Adrenal gland (tissue), 12 donors: ENCODE data around the gene CCDC124. TPM values are rescaled to one million over a fixed set of nuclear protein-coding genes. Genes with fewer than 3 reads are reported as not detected.

Experiments
- DNase-seq, 7 donors: peaks; one replicate each; pipeline ENCODE4 v3.0.0-alpha.2; 2019 to 2020
- H3K27ac ChIP-seq, 5 donors: fragments of 200-600 bp; sonication (generic) in 4 of 5; 1 replicate in 3 of 5; 2 replicates in 2 of 5; pipeline versions ENCODE4 v1.5.1 to v1.8.0; 2016 to 2020; ENCODE audit warnings: mild to moderate bottlenecking in 1 of 5
- H3K27me3 ChIP-seq: fragments of 200-600 bp; 2 replicates; pipeline ENCODE4 v1.8.0; 2021
- H3K36me3 ChIP-seq, 2 donors: fragments of 200-600 bp; replicated peaks in 1 of 2; 1 replicate in 1 of 2; 2 replicates in 1 of 2; pipeline versions ENCODE4 v1.5.1 to v1.8.0; 2018 to 2022
- H3K4me1 ChIP-seq, 2 donors: fragments of 200-600 bp; replicated peaks in 1 of 2; 1 replicate in 1 of 2; 2 replicates in 1 of 2; pipeline versions ENCODE4 v1.5.1 to v1.8.0; 2018 to 2021
- H3K4me3 ChIP-seq, 4 donors: fragments of 200-600 bp; sonication (generic) in 3 of 4; one replicate each; pipeline ENCODE4 v1.5.1; 2016 to 2018
- H3K9me3 ChIP-seq, 3 donors: fragments of 200-600 bp; sonication (generic) in 1 of 3; replicated peaks in 1 of 3; 1 replicate in 2 of 3; 2 replicates in 1 of 3; pipeline versions ENCODE4 v1.5.1 to v1.8.0; 2016 to 2021
- POLR2A ChIP-seq, 2 donors: fragments of 450-650 bp; IDR thresholded peaks; one replicate each; pipeline ENCODE4 v1.6.1; 2017; ENCODE audit warnings: antibody characterized with exemption in 2 of 2, mild to moderate bottlenecking in 2 of 2, moderate library complexity in 1 of 2
- WGBS, 4 donors: extraction: QIAGEN DNeasy Blood & Tissue Kit in 2 of 4; methylation state at CpG; one replicate each; pipeline versions ENCODE4 v1.1.5 to v1.1.7; 2013 to 2017; 5-methylcytosine and 5-hydroxymethylcytosine counted together
- intact Hi-C, 2 donors: fragments of 100-400 bp; cut with DNase I; formaldehyde crosslinking; loops; one replicate each; pipeline versions ENCODE4 v1.14.1 to v1.15.0; 2022 to 2023
- polyA plus RNA-seq, 3 donors: library from polyadenylated mRNA; stranded (reverse); fragments of 200-250 nt in 2 of 3; fragments of 350-450 nt in 1 of 3; fragmentation: Illumina TruSeq in 1 of 3; extraction: RNeasy Lipid Tissue Mini Kit (QIAGEN cat#74804) in 1 of 3; gene quantifications; one replicate each; pipeline ENCODE4 v1.2.3, GENCODE V29; 2013 to 2014
- total RNA-seq, 9 donors: library from RNA; depleted of rRNA in 4 of 9; stranded (reverse); fragments of >200 nt in 4 of 9; fragments of 120-200 nt in 1 of 9; fragmentation: NEBNext Ultra II Directional in 1 of 9; extraction: Animal tissue kit (Norgen Biotek cat#: 25700) in 1 of 9; gene quantifications; one replicate each; pipeline versions ENCODE4 v1.1.0 to v1.2.4, GENCODE V29; 2013 to 2023
- TF ChIP-seq, protein P1 (sequence below), 6 experiments: fragments of 450-650 bp in 4 of 6; fragments of 200-600 bp in 2 of 6; sonication (generic) in 1 of 6; IDR thresholded peaks; 1 replicate in 5 of 6; 2 replicates in 1 of 6; pipeline versions ENCODE4 v1.5.1 to v1.8.0; 2016 to 2021; ENCODE audit warnings: antibody characterized with exemption in 6 of 6, mild to moderate bottlenecking in 2 of 6, moderate library complexity in 1 of 6
- donor health status: healthy with polysubstance abuse.
- donor health status: Bipolar disorder and iron deficiency.
- donor health status: DM: yes; HTN: yes; CAD: no.
- donor health status: DM: no; HTN: no; CAD: no.
- donor health status: DM: no; HTN: no; CAD: no.
- donor health status: DM: yes; HTN: yes; CAD: no.

CCDC124 gene
- total and polyA plus RNA-seq, 12 donors, result 11.3 to 143 (median 65.9) TPM

DNA sequence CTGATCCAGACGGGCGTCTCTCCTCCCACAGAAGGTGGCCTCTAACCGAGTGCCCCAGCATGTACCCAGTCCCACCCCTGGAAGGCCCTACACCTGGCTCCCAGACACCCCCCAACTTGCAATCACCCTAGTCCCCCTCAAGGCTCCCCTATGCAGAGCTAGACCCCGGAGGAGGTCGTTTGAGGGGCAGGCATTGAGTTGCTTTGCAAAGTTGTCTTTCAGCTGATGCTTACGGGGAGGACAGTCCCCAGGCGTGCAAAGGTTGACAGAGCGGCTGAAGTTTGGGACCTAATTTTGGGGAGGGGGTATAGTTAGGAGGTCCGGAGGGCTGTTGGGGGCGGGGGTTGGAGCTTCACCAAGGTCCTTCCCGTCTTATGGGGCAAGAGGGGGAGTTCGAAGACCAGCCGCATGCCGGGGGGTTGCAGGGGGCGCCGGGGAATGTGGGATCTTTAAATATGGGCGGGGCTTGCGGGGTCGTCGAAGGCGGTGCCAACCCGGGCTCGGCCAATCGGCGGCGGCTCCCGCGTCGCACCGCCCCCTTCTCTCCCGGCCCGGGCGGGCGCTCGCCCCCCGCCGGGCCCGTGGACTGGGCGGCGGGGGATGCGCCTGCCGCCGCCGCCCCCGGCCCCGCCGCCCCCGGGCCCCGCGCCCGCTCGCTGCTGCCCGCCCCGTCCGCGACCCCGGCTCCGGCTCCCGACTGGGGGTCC is 33.9 kb downstream of the CCDC124 start, which contains the start of gene KCNN1:
KCNN1 (plus strand) TSS at position 558 of the 707 bp plus-strand sequence. CDS start 6,782 bp downstream, outside the sequence.
- Histone ChIP-seq H3K27me3 (peaks cover 10% of the 10 kb centered on the region), H3K4me3 (peak within 1 kb of the TSS in 1 of 4 donors; percentile 41), H3K36me3 (no peaks in the 10 kb centered on the region), H3K27ac (no peak within 1 kb of the TSS), H3K9me3 (no peaks in the 10 kb centered on the region), H3K4me1 (no peaks in the 10 kb centered on the region)
- WGBS, 4 donors, result 7 to 52% (median 14%) methylated on average over 4 to 45 of the region's 59 CpGs
- TF ChIP-seq, protein P1, sequence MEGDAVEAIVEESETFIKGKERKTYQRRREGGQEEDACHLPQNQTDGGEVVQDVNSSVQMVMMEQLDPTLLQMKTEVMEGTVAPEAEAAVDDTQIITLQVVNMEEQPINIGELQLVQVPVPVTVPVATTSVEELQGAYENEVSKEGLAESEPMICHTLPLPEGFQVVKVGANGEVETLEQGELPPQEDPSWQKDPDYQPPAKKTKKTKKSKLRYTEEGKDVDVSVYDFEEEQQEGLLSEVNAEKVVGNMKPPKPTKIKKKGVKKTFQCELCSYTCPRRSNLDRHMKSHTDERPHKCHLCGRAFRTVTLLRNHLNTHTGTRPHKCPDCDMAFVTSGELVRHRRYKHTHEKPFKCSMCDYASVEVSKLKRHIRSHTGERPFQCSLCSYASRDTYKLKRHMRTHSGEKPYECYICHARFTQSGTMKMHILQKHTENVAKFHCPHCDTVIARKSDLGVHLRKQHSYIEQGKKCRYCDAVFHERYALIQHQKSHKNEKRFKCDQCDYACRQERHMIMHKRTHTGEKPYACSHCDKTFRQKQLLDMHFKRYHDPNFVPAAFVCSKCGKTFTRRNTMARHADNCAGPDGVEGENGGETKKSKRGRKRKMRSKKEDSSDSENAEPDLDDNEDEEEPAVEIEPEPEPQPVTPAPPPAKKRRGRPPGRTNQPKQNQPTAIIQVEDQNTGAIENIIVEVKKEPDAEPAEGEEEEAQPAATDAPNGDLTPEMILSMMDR (IDR thresholded peaks at IDR 0.05), result no peak
- TF ChIP-seq POLR2A (IDR thresholded peaks at IDR 0.05), result no peak
- intact Hi-C loops, result no loop called here
- no peak for DNase-seq

DNA sequence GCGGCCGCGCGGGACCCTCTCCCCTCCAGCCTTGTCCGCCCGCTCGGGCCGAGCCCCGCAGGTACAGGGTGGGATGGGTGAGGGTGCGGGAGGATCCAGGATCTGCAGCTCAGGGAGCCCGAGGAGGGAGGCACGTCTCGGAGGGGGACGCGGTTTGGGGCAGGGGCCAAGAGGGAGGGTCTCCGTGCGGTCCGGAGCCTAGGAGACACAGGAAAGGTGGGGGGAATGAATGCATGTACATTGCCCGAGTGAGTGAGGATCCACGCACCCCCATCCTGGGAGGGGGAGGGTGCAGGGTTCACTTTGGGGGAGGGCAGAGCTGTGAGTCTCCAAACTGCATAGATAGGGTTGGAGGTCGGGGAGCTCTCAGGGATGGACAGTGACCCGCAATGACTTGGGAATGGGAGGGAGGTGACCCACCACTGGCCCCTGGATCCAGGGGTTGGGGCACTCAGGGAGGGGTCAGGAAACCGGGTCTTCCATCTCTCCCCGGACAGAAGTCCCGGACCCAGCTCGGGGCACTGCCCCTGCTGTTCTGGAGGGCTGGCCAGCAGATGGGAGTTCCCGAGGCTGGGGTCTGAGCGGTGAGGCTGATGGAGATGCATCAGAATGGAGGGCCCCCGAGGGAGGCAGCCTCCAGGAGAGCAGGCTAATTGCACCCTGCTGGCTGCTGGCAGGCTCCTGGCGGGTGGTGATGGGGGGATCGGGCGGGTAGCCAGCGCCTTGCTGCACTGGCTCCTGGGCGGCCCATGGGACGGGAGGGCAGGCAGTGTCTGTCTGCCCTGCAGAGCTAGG is 34.6 kb downstream of the CCDC124 start:
- H3K27ac ChIP-seq, result no peak overlapping the region
- no peaks in the 10 kb centered on the region for H3K9me3 ChIP-seq
- H3K4me3 ChIP-seq, result peak overlapping the region in 1 of 4 donors; percentile 41
- no peak for TF ChIP-seq POLR2A (IDR thresholded peaks at IDR 0.05)
- TF ChIP-seq, protein P1 (IDR thresholded peaks at IDR 0.05), result no peak
- DNase-seq, result no peak
- no peaks in the 10 kb centered on the region for H3K36me3 ChIP-seq
- WGBS, 4 donors, result 1 to 20% (median 16%) methylated on average over 12 to 35 of the region's 35 CpGs
- no peaks in the 10 kb centered on the region for H3K4me1 ChIP-seq
- peaks cover 10% of the 10 kb centered on the region for H3K27me3 ChIP-seq
- intact Hi-C loops, result no loop called here

DNA sequence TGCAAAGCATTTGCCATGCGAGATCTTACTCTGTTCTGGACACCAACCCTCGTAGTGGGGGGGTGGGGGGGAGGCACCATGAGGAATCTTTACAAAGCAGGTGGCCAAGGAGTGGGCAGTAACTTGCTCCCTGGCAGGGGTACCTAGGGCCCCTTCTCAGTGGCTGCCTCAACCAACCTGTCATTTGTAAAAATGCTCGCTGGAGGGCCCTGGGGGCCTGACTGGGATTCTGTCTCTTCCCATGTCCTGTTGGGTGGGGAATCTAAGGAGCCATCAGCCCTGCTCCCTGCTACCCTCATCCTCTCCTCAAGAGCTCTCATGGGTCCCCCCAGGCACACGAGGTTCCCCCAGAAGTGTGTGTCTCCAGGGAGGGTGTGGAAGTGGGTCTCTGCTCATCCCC is 35.5 kb downstream of the CCDC124 start:
- Histone ChIP-seq H3K27ac (no peak overlapping the region), H3K27me3 (peaks cover 10% of the 10 kb centered on the region), H3K9me3 (no peaks in the 10 kb centered on the region), H3K4me1 (no peaks in the 10 kb centered on the region), H3K36me3 (no peaks in the 10 kb centered on the region), H3K4me3 (no peak overlapping the region)
- no peak for TF ChIP-seq POLR2A (IDR thresholded peaks at IDR 0.05)
- TF ChIP-seq, protein P1 (IDR thresholded peaks at IDR 0.05), result no peak
- 40 to 82% (median 78%) methylated on average over 1 to 4 of the region's 4 CpGs for WGBS, 4 donors
- DNase-seq, result no peak
- intact Hi-C loops, result no loop called here

DNA sequence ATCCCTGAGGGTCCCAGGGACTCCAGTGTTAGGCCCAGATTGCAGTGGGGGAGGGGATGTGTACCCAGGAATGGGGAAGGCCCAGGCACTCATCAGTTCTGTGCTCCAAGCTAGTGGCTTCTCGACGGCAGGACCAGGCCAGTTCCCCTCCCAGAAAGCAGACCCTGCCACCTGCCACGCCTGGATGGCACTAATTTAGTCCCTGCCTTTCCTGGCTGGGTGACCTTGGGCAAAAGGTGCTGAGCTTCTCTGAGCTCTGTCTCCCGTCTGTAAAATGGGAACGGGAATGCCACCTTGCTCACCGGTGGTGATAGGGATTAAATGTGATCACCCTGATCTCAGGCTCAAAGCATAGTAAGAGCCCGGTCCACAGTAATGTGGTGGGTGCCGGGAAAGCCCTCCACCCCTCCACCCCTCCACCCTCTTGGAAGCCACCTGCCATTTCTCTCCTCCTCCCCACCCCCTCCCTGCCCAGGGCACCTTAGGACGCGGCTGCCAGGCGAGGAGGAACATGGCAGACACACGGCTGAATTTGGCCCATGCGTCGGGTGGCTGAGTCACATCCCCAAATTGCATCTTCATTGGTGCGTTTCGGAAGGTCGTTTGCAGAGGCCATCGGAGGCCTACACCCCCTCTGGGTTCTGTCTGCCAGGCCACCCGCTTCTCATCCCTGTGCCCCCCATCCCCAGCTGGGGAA is 36.4 kb downstream of the CCDC124 start:
- peak in 1 of 7 donors; percentile 21 for DNase-seq
- H3K27me3 ChIP-seq, result peaks cover 9% of the 10 kb centered on the region
- TF ChIP-seq, protein P1 (IDR thresholded peaks at IDR 0.05), result no peak
- no peak for TF ChIP-seq POLR2A (IDR thresholded peaks at IDR 0.05)
- intact Hi-C loops, result no loop called here
- no peaks in the 10 kb centered on the region for H3K9me3 ChIP-seq
- no peak overlapping the region for H3K4me3 ChIP-seq
- no peak overlapping the region for H3K27ac ChIP-seq
- 73 to 87% (median 80%) methylated on average over 3 to 19 of the region's 19 CpGs for WGBS, 4 donors
- no peaks in the 10 kb centered on the region for H3K4me1 ChIP-seq
- H3K36me3 ChIP-seq, result no peaks in the 10 kb centered on the region
